WTC11 (cell line): ENCODE results near the gene CRY2. TPM values are rescaled to one million over a fixed set of nuclear protein-coding genes. Genes with fewer than 3 reads are reported as not detected.

ENCODE experiments used
- ATAC-seq: fragments of 200-7000 bp; cut with Tn5 transposase; 2 replicates; pipeline ENCODE4 v1.10.0; 2021; ENCODE audit warnings: mild to moderate bottlenecking, moderate library complexity
- CTCF ChIA-PET: fragments of 300-600 bp; sonication (Branson Sonifier 250); formaldehyde crosslinking; loops from one replicate; lab custom pipeline; 2021; ENCODE audit warnings: antibody characterized with exemption; lab: Charles Lee
- POLR2A ChIA-PET: fragments of 350-600 bp; sonication (Branson Sonifier 250); formaldehyde crosslinking; loops from one replicate; lab custom pipeline; 2021; ENCODE audit warnings: antibody characterized with exemption; lab: Charles Lee
- DNase-seq: peaks from one replicate; pipeline ENCODE4 v3.0.0; 2021; ENCODE audit warnings: low spot score
- H3K27ac Mint-ChIP-seq: 2 replicates; pipeline ENCODE4 v1.8.0; 2021; ENCODE audit warnings: mixed read lengths
- H3K27me3 Mint-ChIP-seq: 2 replicates; pipeline ENCODE4 v1.8.0; 2021; ENCODE audit warnings: low read depth, mild to moderate bottlenecking, moderate library complexity, mixed read lengths
- H3K36me3 Mint-ChIP-seq: 2 replicates; pipeline ENCODE4 v1.8.0; 2021; ENCODE audit warnings: mixed read lengths
- H3K4me1 Mint-ChIP-seq: 2 replicates; pipeline ENCODE4 v1.8.0; 2022; ENCODE audit warnings: mixed read lengths
- H3K4me3 Mint-ChIP-seq: 2 replicates; pipeline ENCODE4 v1.8.0; 2021; ENCODE audit warnings: mild to moderate bottlenecking, moderate library complexity, mixed read lengths
- H3K9me3 Mint-ChIP-seq: 2 replicates; pipeline ENCODE4 v1.8.0; 2021; ENCODE audit warnings: mixed read lengths
- ARID4B ChIP-seq: sonication (generic); formaldehyde crosslinking; IDR thresholded peaks from 2 replicates; pipeline ENCODE4 v1.8.0; 2023; ENCODE audit warnings: missing genetic modification reagents, mild to moderate bottlenecking, borderline replicate concordance
- ATF1 ChIP-seq: sonication (generic); formaldehyde crosslinking; IDR thresholded peaks from 2 replicates; pipeline ENCODE4 v1.8.1; 2023; ENCODE audit warnings: mild to moderate bottlenecking, moderate library complexity, missing genetic modification reagents
- CBFB ChIP-seq: sonication (generic); formaldehyde crosslinking; IDR thresholded peaks from 2 replicates; pipeline ENCODE4 v1.8.1; 2022; ENCODE audit warnings: mild to moderate bottlenecking, low read depth, missing genetic modification reagents
- CREB1 ChIP-seq: sonication (generic); formaldehyde crosslinking; IDR thresholded peaks from 2 replicates; pipeline ENCODE4 v1.8.0; 2023; ENCODE audit warnings: mild to moderate bottlenecking, missing genetic modification reagents
- HMGA2 ChIP-seq: fragments of 250-450 bp; sonication (Bioruptor Pico); IDR thresholded peaks from 2 replicates; pipeline ENCODE4 v1.4.0; 2021; ENCODE audit warnings: mild to moderate bottlenecking, moderate library complexity
- MLX ChIP-seq: sonication (generic); formaldehyde crosslinking; IDR thresholded peaks from 2 replicates; pipeline ENCODE4 v1.8.1; 2023; ENCODE audit warnings: mild to moderate bottlenecking, missing genetic modification reagents, moderate library complexity
- MXD4 ChIP-seq: fragments of 250-450 bp; sonication (Bioruptor Pico); IDR thresholded peaks from 2 replicates; pipeline ENCODE4 v1.8.0; 2021; ENCODE audit warnings: mild to moderate bottlenecking, moderate library complexity, borderline replicate concordance
- OVOL2 ChIP-seq: fragments of 250-450 bp; sonication (Bioruptor Pico); IDR thresholded peaks from 2 replicates; pipeline ENCODE4 v1.9.0; 2021; ENCODE audit warnings: mild to moderate bottlenecking, borderline replicate concordance
- PRRX2 ChIP-seq: fragments of 250-450 bp; sonication (Bioruptor Pico); IDR thresholded peaks from 2 replicates; pipeline ENCODE4 v1.8.0; 2021; ENCODE audit warnings: mild to moderate bottlenecking
- RELA ChIP-seq: sonication (generic); formaldehyde crosslinking; IDR thresholded peaks from 2 replicates; pipeline ENCODE4 v1.8.1; 2022; ENCODE audit warnings: missing genetic modification reagents, mild to moderate bottlenecking, borderline replicate concordance
- TEAD1 ChIP-seq: sonication (generic); formaldehyde crosslinking; IDR thresholded peaks from 2 replicates; pipeline ENCODE4 v1.8.0; 2022; ENCODE audit warnings: mild to moderate bottlenecking, missing genetic modification reagents
- ZNF219 ChIP-seq: sonication (generic); formaldehyde crosslinking; IDR thresholded peaks from 2 replicates; pipeline ENCODE4 v1.8.0; 2023; ENCODE audit warnings: missing genetic modification reagents, mild to moderate bottlenecking, borderline replicate concordance
- ZNF232 ChIP-seq: sonication (generic); formaldehyde crosslinking; IDR thresholded peaks from 2 replicates; pipeline ENCODE4 v1.8.0; 2022; ENCODE audit warnings: mild to moderate bottlenecking, missing genetic modification reagents
- ZNF263 ChIP-seq: sonication (generic); formaldehyde crosslinking; IDR thresholded peaks from 2 replicates; pipeline ENCODE4 v1.8.1; 2022; ENCODE audit warnings: low read depth, mild to moderate bottlenecking, moderate library complexity, missing genetic modification reagents
- total RNA-seq: library from RNA; stranded (reverse); gene quantifications from 3 replicates; pipeline ENCODE4 v1.2.3, GENCODE V29; 2021
- TF ChIP-seq, protein P1 (sequence below): sonication (generic); formaldehyde crosslinking; conservative IDR thresholded peaks from 2 replicates; pipeline ENCODE4 v1.8.1; 2023; ENCODE audit warnings: mild to moderate bottlenecking, low read depth, missing genetic modification reagents, moderate library complexity
- TF ChIP-seq, protein P2 (sequence below): sonication (generic); formaldehyde crosslinking; IDR thresholded peaks from 2 replicates; pipeline ENCODE4 v1.8.1; 2022; ENCODE audit warnings: low read depth, missing genetic modification reagents, borderline replicate concordance

CRY2 gene
- total RNA-seq, 1 experiment from 2014 or later: 18.3 TPM

- TF ChIP-seq, protein P1, sequence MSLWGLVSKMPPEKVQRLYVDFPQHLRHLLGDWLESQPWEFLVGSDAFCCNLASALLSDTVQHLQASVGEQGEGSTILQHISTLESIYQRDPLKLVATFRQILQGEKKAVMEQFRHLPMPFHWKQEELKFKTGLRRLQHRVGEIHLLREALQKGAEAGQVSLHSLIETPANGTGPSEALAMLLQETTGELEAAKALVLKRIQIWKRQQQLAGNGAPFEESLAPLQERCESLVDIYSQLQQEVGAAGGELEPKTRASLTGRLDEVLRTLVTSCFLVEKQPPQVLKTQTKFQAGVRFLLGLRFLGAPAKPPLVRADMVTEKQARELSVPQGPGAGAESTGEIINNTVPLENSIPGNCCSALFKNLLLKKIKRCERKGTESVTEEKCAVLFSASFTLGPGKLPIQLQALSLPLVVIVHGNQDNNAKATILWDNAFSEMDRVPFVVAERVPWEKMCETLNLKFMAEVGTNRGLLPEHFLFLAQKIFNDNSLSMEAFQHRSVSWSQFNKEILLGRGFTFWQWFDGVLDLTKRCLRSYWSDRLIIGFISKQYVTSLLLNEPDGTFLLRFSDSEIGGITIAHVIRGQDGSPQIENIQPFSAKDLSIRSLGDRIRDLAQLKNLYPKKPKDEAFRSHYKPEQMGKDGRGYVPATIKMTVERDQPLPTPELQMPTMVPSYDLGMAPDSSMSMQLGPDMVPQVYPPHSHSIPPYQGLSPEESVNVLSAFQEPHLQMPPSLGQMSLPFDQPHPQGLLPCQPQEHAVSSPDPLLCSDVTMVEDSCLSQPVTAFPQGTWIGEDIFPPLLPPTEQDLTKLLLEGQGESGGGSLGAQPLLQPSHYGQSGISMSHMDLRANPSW: no peak
- TF ChIP-seq ZNF232 (CRISPR knock-in tag): no peak
- TF ChIP-seq ZNF263: no peak
- TF ChIP-seq CBFB (CRISPR knock-in tag): no peak
- TF ChIP-seq TEAD1 (CRISPR knock-in tag): no peak
- TF ChIP-seq, protein P2, sequence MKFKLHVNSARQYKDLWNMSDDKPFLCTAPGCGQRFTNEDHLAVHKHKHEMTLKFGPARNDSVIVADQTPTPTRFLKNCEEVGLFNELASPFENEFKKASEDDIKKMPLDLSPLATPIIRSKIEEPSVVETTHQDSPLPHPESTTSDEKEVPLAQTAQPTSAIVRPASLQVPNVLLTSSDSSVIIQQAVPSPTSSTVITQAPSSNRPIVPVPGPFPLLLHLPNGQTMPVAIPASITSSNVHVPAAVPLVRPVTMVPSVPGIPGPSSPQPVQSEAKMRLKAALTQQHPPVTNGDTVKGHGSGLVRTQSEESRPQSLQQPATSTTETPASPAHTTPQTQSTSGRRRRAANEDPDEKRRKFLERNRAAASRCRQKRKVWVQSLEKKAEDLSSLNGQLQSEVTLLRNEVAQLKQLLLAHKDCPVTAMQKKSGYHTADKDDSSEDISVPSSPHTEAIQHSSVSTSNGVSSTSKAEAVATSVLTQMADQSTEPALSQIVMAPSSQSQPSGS (CRISPR knock-in tag): no peak
- TF ChIP-seq ZNF219 (CRISPR knock-in tag): no peak
- no peak for TF ChIP-seq CREB1 (CRISPR knock-in tag)
- TF ChIP-seq ATF1: no peak
- TF ChIP-seq ARID4B: no peak
- no peak for TF ChIP-seq MLX
Observed at GRCh38 chr11:45925550-45925949, 78.3 kb downstream of the CRY2 start (continued).

GRCh38 chr11:45926001-45926401 lies 78.7 kb downstream of the CRY2 start:
- Mint-ChIP-seq H3K4me1 (peaks cover 14% of the 10 kb centered on the region), H3K27ac (no peak overlapping the region), H3K4me3 (no peak overlapping the region), H3K9me3 (no peaks in the 10 kb centered on the region), H3K27me3 (peaks cover 2% of the 10 kb centered on the region; the same call in 1 of the 2 replicates), H3K36me3 (peaks cover 25% of the 10 kb centered on the region)
- CTCF ChIA-PET: interaction anchor here (0.7 to 2.3 kb wide), 3 partner anchors 33 to 81 kb away, joined by 3 to 5 read pairs (median 4); no protein-coding TSS in a partner anchor
- POLR2A ChIA-PET: no interaction called here
- no peak for DNase-seq
- ATAC-seq: no peak
- no peak for TF ChIP-seq PRRX2 (CRISPR knock-in tag)
- no peak for TF ChIP-seq RELA (CRISPR knock-in tag)
- no peak for TF ChIP-seq MXD4
- TF ChIP-seq, protein P1: no peak
- no peak for TF ChIP-seq OVOL2 (CRISPR knock-in tag)
- no peak for TF ChIP-seq ZNF263
- no peak for TF ChIP-seq HMGA2 (CRISPR knock-in tag)
- TF ChIP-seq ZNF232 (CRISPR knock-in tag): no peak
